Measurements from ENCODE around the gene MRPL37. TPM values are rescaled to one million over a fixed set of nuclear protein-coding genes. Genes with fewer than 3 reads are reported as not detected.
A peak's percentile ranks its signal among the peaks of the same experiment; 100 is the strongest.

The MRPL37 gene
- total RNA-seq, 1 donor from 2014 or later = 80.0 TPM

GRCh38 chr1:54219688-54220003 is 19.7 kb downstream of the MRPL37 start:
- Histone ChIP-seq H3K4me1 (ENCODE audit: insufficient read depth, low read length) (peaks cover 10% of the 10 kb centered on the region), H3K27ac (ENCODE audit: low read depth, low read length) (no peak overlapping the region), H3K9me3 (ENCODE audit: insufficient read depth, low read depth, low read length) (no peaks in the 10 kb centered on the region), H3K79me2 (ENCODE audit: insufficient read depth, low read length) (no peaks in the 10 kb centered on the region), H3K4me2 (ENCODE audit: low read length) (no peak overlapping the region), H3K27me3 (ENCODE audit: insufficient read depth, low read length) (no peaks in the 10 kb centered on the region), H2AFZ (ENCODE audit: low read depth, low read length) (no peak overlapping the region), H4K20me1 (ENCODE audit: insufficient read depth, low read length) (peaks cover 24% of the 10 kb centered on the region), H3K9ac (ENCODE audit: low read length) (no peak overlapping the region), H3K36me3 (ENCODE audit: insufficient read depth, low read length) (peaks cover 34% of the 10 kb centered on the region), H3K4me3 (ENCODE audit: insufficient read depth, low read depth, low read length) (no peak overlapping the region)
- Mint-ChIP-seq H3K9me3 (ENCODE audit: unreplicated experiment) (no peaks in the 10 kb centered on the region), H3K27me3 (ENCODE audit: low read depth, unreplicated experiment) (no peaks in the 10 kb centered on the region), H3K27ac (ENCODE audit: unreplicated experiment) (peak overlapping the region; percentile 90), H3K36me3 (ENCODE audit: low read depth, unreplicated experiment) (peaks cover 23% of the 10 kb centered on the region), H3K4me3 (ENCODE audit: unreplicated experiment) (no peak overlapping the region), H3K4me1 (ENCODE audit: low read depth, unreplicated experiment) (peaks cover 18% of the 10 kb centered on the region)
- TF ChIP-seq EZH2 (IDR thresholded peaks at IDR 0.05; ENCODE audit: insufficient read depth, low read length) = no peak
- no peak for TF ChIP-seq CTCF (IDR thresholded peaks at IDR 0.05; ENCODE audit: insufficient read depth, low read depth, low read length)
- no peak for DNase-seq (ENCODE audit: low read depth)
- no peak for FAIRE-seq

- no peak overlapping the region for H3K27ac ChIP-seq (ENCODE audit: low read depth, low read length)
- H3K4me1 Mint-ChIP-seq (ENCODE audit: low read depth, unreplicated experiment) = peaks cover 21% of the 10 kb centered on the region
- no peaks in the 10 kb centered on the region for H3K79me2 ChIP-seq (ENCODE audit: insufficient read depth, low read length)
- DNase-seq (ENCODE audit: low read depth) = peak; percentile 17
- H3K36me3 ChIP-seq (ENCODE audit: insufficient read depth, low read length) = peaks cover 29% of the 10 kb centered on the region
- no peaks in the 10 kb centered on the region for H3K27me3 ChIP-seq (ENCODE audit: insufficient read depth, low read length)
- H2AFZ ChIP-seq (ENCODE audit: low read depth, low read length) = no peak overlapping the region
- H3K4me3 ChIP-seq (ENCODE audit: insufficient read depth, low read depth, low read length) = no peak overlapping the region
- H3K9me3 Mint-ChIP-seq (ENCODE audit: unreplicated experiment) = no peaks in the 10 kb centered on the region
- no peaks in the 10 kb centered on the region for H3K27me3 Mint-ChIP-seq (ENCODE audit: low read depth, unreplicated experiment)
- H3K27ac Mint-ChIP-seq (ENCODE audit: unreplicated experiment) = peak overlapping the region; percentile 90
- H3K9ac ChIP-seq (ENCODE audit: low read length) = no peak overlapping the region
- H4K20me1 ChIP-seq (ENCODE audit: insufficient read depth, low read length) = peaks cover 23% of the 10 kb centered on the region
- H3K36me3 Mint-ChIP-seq (ENCODE audit: low read depth, unreplicated experiment) = peaks cover 24% of the 10 kb centered on the region
- H3K9me3 ChIP-seq (ENCODE audit: insufficient read depth, low read depth, low read length) = no peaks in the 10 kb centered on the region
- H3K4me1 ChIP-seq (ENCODE audit: insufficient read depth, low read length) = peaks cover 10% of the 10 kb centered on the region
- TF ChIP-seq EZH2 (IDR thresholded peaks at IDR 0.05; ENCODE audit: insufficient read depth, low read length) (no peak), CTCF (IDR thresholded peaks at IDR 0.05; ENCODE audit: insufficient read depth, low read depth, low read length) (no peak)
- H3K4me2 ChIP-seq (ENCODE audit: low read length) = no peak overlapping the region
- H3K4me3 Mint-ChIP-seq (ENCODE audit: unreplicated experiment) = no peak overlapping the region
- no peak for FAIRE-seq
Measured at GRCh38 chr1:54220004-54220811, 20.2 kb downstream of the MRPL37 start.

Data from astrocyte (in vitro differentiated cells and primary cell).